DND-41 (cell line): ENCODE results near the gene PPDPF.

Experiments used
- CTCF ChIP-seq: IDR thresholded peaks from 2 replicates; pipeline ENCODE4 v1.5.1; 2012; ENCODE audit warnings: borderline replicate concordance, low read length, moderate library complexity, mild to moderate bottlenecking; ENCODE audit not compliant: poor library complexity, severe bottlenecking; ENCODE audit errors: extremely low read depth
- EZH2 ChIP-seq: IDR thresholded peaks from 3 replicates; pipeline ENCODE4 v1.6.1; 2012; ENCODE audit warnings: borderline replicate concordance, low read depth, mild to moderate bottlenecking, moderate library complexity, low read length, inconsistent platforms; ENCODE audit not compliant: severe bottlenecking

GRCh38 chr20:63544241-63544957 lies 23.8 kb downstream of the PPDPF start:
- TF ChIP-seq CTCF = no peak
- no peak for TF ChIP-seq EZH2
